ENCODE data around the gene FSTL4. TPM values are rescaled to one million over a fixed set of nuclear protein-coding genes. Genes with fewer than 3 reads are reported as not detected.

Gene FSTL4
- total RNA-seq, 4 donors from 2014 or later, result 0.22 to 0.47 (median 0.27) TPM; not detected in 1

- 73 to 100% methylated on average over 2 to 4 of the region's 4 CpGs for WGBS, 2 donors (ENCODE audit: low coverage in 1 of 2)
- Histone ChIP-seq H3K4me3 (no peak overlapping the region), H3K4me1 (no peaks in the 10 kb centered on the region), H3K27me3 (peaks cover 37% of the 10 kb centered on the region), H3K9me3 (no peaks in the 10 kb centered on the region), H3K27ac (no peak overlapping the region), H3K36me3 (no peaks in the 10 kb centered on the region)
- no peak for ATAC-seq
- TF ChIP-seq, protein P1, sequence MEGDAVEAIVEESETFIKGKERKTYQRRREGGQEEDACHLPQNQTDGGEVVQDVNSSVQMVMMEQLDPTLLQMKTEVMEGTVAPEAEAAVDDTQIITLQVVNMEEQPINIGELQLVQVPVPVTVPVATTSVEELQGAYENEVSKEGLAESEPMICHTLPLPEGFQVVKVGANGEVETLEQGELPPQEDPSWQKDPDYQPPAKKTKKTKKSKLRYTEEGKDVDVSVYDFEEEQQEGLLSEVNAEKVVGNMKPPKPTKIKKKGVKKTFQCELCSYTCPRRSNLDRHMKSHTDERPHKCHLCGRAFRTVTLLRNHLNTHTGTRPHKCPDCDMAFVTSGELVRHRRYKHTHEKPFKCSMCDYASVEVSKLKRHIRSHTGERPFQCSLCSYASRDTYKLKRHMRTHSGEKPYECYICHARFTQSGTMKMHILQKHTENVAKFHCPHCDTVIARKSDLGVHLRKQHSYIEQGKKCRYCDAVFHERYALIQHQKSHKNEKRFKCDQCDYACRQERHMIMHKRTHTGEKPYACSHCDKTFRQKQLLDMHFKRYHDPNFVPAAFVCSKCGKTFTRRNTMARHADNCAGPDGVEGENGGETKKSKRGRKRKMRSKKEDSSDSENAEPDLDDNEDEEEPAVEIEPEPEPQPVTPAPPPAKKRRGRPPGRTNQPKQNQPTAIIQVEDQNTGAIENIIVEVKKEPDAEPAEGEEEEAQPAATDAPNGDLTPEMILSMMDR (IDR thresholded peaks at IDR 0.05), result no peak
- no peak for TF ChIP-seq POLR2AphosphoS5 (IDR thresholded peaks at IDR 0.05)
- TF ChIP-seq POLR2A (IDR thresholded peaks at IDR 0.05), result no peak
Observed at GRCh38 chr5:133262690-133263089, 349.7 kb downstream of the FSTL4 start.

DNA sequence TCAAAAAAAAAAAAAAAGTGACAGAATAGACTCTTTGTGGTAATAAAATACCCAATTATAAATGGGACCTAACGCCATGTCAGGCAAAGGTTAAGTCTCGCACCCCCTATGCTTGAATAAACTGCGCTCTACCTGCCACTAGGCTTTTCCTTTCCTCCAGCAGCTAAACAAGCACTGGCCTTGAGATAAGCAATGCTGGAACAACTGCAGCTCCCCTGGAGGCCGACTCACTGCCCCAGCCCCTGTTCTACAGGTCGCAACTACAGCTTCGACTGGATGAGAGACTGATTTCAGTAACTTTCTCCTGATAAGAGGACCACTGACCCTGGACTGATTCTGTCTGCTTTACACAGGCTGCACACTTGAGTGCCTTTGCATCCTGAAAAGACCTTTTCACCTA lies 350.3 kb downstream of the FSTL4 start:
- no peaks in the 10 kb centered on the region for H3K9me3 ChIP-seq
- H3K27me3 ChIP-seq, result peaks cover 36% of the 10 kb centered on the region
- no peak overlapping the region for H3K4me3 ChIP-seq
- TF ChIP-seq POLR2A (IDR thresholded peaks at IDR 0.05) (no peak), EP300 (IDR thresholded peaks at IDR 0.05) (no peak), POLR2AphosphoS5 (IDR thresholded peaks at IDR 0.05) (no peak)
- TF ChIP-seq, protein P1 (IDR thresholded peaks at IDR 0.05), result no peak
- no peak overlapping the region for H3K27ac ChIP-seq
- ATAC-seq, result no peak
- no peaks in the 10 kb centered on the region for H3K4me1 ChIP-seq
- WGBS, 2 donors (ENCODE audit: low coverage in 1 of 2), result 69 to 80% methylated on average over 4 to 5 of the region's 6 CpGs
- no peaks in the 10 kb centered on the region for H3K36me3 ChIP-seq

DNA sequence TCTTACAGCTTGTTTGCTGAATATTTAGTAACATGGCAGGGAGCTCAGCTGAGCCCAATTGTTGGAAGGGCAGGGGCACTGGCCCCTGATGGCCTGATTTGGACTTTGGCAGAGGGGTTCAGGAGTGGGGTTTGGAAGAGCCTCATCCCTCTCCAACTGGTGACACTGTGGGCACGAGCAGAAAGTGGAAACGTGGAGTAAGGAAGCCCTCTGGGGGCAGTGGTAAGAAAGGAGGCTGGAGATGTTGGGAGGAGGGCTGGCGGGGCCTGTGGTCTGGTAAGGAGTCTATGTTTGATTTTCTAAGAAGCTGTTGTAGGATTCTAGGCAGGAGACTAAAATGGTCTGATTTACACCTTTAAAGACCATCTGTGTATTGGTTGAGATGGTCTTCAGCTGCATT lies 351.6 kb downstream of the FSTL4 start:
- WGBS, 2 donors (ENCODE audit: low coverage in 1 of 2), result 36% methylated on average over 3 of the region's 3 CpGs; no CpG with 5 or more reads in 1 of the 2 donors
- Histone ChIP-seq H3K9me3 (no peaks in the 10 kb centered on the region), H3K4me1 (no peaks in the 10 kb centered on the region), H3K36me3 (no peaks in the 10 kb centered on the region), H3K27ac (no peak overlapping the region), H3K27me3 (peaks cover 23% of the 10 kb centered on the region), H3K4me3 (no peak overlapping the region)
- ATAC-seq, result no peak
- TF ChIP-seq, protein P1 (IDR thresholded peaks at IDR 0.05), result no peak
- TF ChIP-seq EP300 (IDR thresholded peaks at IDR 0.05) (no peak), POLR2AphosphoS5 (IDR thresholded peaks at IDR 0.05) (no peak), POLR2A (IDR thresholded peaks at IDR 0.05) (no peak)

DNA sequence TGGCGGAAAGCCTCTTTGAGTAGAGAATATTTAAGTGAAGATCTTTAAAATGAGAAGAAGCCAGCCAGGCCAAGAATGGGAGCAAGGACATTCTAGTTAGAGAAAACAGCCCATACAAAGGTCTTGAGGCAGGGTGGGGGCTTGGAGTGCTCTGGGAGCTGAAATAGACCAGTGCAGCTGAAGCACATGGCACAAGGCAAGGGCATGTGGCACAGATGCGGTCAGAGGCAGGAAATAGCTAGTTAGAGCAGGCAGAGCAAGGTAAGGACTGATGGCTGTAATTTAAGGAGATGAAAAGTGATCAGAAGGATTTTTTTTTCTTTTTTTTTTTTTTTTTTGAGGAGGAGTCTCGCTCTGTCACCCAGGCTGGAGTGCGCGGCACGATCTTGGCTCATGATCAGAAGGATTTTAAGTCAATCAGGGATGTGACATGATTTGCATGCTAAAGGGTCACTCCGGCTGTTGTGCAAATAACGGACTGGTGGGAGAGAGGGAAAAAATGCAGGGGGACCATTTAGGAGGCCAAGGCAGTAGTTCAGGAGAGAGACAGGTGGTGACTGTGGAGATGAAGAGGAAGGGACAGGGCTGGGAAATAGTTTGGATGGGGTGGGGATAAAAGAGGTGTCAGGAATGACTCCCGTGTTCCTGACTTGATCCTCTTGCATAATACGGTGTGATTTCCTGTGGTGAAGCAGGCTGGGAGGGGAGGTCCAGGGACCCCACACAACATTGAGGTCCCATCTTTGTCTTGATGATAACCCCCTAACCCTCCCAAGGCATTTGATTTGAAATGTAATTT lies 352.9 kb downstream of the FSTL4 start:
- no peaks in the 10 kb centered on the region for H3K36me3 ChIP-seq
- no peaks in the 10 kb centered on the region for H3K9me3 ChIP-seq
- ATAC-seq, result no peak
- no peak overlapping the region for H3K27ac ChIP-seq
- WGBS, 2 donors (ENCODE audit: low coverage in 1 of 2), result 61 to 88% methylated on average over 6 to 9 of the region's 10 CpGs
- H3K27me3 ChIP-seq, result peaks cover 10% of the 10 kb centered on the region
- H3K4me1 ChIP-seq, result no peaks in the 10 kb centered on the region
- no peak overlapping the region for H3K4me3 ChIP-seq
- TF ChIP-seq POLR2AphosphoS5 (IDR thresholded peaks at IDR 0.05), result no peak
- no peak for TF ChIP-seq POLR2A (IDR thresholded peaks at IDR 0.05)
- TF ChIP-seq EP300 (IDR thresholded peaks at IDR 0.05), result no peak
- TF ChIP-seq, protein P1 (IDR thresholded peaks at IDR 0.05), result no peak

GRCh38 chr5:133257977-133258376 lies 354.4 kb downstream of the FSTL4 start:
- H3K4me1 ChIP-seq, result no peaks in the 10 kb centered on the region
- no peak overlapping the region for H3K4me3 ChIP-seq
- TF ChIP-seq POLR2AphosphoS5 (IDR thresholded peaks at IDR 0.05) (no peak), EP300 (IDR thresholded peaks at IDR 0.05) (no peak)
- TF ChIP-seq, protein P1 (IDR thresholded peaks at IDR 0.05), result no peak
- no peak for ATAC-seq
- no peaks in the 10 kb centered on the region for H3K36me3 ChIP-seq
- H3K9me3 ChIP-seq, result no peaks in the 10 kb centered on the region
- H3K27ac ChIP-seq, result no peak overlapping the region
- 100% methylated on average over 1 of the region's 2 CpGs; no CpG with 5 or more reads in 1 of the 2 donors for WGBS, 2 donors (ENCODE audit: low coverage in 1 of 2)
- no peaks in the 10 kb centered on the region for H3K27me3 ChIP-seq
